NCI-H345 treated with DMSO at 0.1 percent for 48 hours (cell line): Measurements from ENCODE around the gene TPPP2.

Source experiments
- DNase-seq: peaks from one replicate; lab custom pipeline; 2025; ENCODE audit not compliant: unreplicated experiment; lab: John Stamatoyannopoulos, UW

Gene TPPP2

GRCh38 chr14:21056520-21057163, 26.6 kb downstream of the TPPP2 start:
- no peak for DNase-seq

- DNase-seq: no peak
Observed at GRCh38 chr14:21057803-21058675, 28.0 kb downstream of the TPPP2 start, which contains the start of gene RNASE8. RNASE8 (plus strand) TSS chr14:21057822; CDS start chr14:21057893, 71 bp downstream.

- no peak for DNase-seq
Observed at GRCh38 chr14:21058903-21059302, 28.9 kb downstream of the TPPP2 start.

GRCh38 chr14:21059842-21060613, 30.0 kb downstream of the TPPP2 start:
- no peak for DNase-seq

- DNase-seq: no peak
Observed at GRCh38 chr14:21060614-21061346, 30.8 kb downstream of the TPPP2 start.

- no peak for DNase-seq
Observed at GRCh38 chr14:21061347-21061668, 31.3 kb downstream of the TPPP2 start.

- DNase-seq: no peak
Observed at GRCh38 chr14:21063479-21063878, 33.5 kb downstream of the TPPP2 start.

- no peak for DNase-seq
Observed at GRCh38 chr14:21066882-21067502, 37.0 kb downstream of the TPPP2 start.

- peak; percentile 59 for DNase-seq
Observed at GRCh38 chr14:21068521-21069387, 38.7 kb downstream of the TPPP2 start.

- DNase-seq: peak; percentile 46
Observed at GRCh38 chr14:21069388-21070082, 39.5 kb downstream of the TPPP2 start.

- DNase-seq: no peak
Observed at GRCh38 chr14:21070083-21070609, 40.1 kb downstream of the TPPP2 start, which contains the start of gene ARHGEF40. ARHGEF40 (plus strand) TSS chr14:21070304; CDS start chr14:21070397, 93 bp downstream.

GRCh38 chr14:21070610-21071224, 40.7 kb downstream of the TPPP2 start:
- peak; percentile 58 for DNase-seq

- peak; percentile 78 for DNase-seq
Observed at GRCh38 chr14:21071225-21072030, 41.4 kb downstream of the TPPP2 start.

- DNase-seq: no peak
Observed at GRCh38 chr14:21072031-21072473, 42.0 kb downstream of the TPPP2 start.

GRCh38 chr14:21072781-21073339, 42.8 kb downstream of the TPPP2 start:
- DNase-seq: no peak

GRCh38 chr14:21073921-21074320, 43.9 kb downstream of the TPPP2 start:
- DNase-seq: no peak
